GM19099 (cell line): ENCODE measurements around the gene RARA.

Experiments
- POLR2A ChIP-seq: IDR thresholded peaks from 3 replicates; pipeline ENCODE4 v1.6.1; 2011; ENCODE audit warnings: low read depth; ENCODE audit not compliant: insufficient read length; ENCODE audit errors: extremely low read depth

RARA gene

GRCh38 chr17:40309031-40309948 is at the start of gene RARA:
RARA (plus strand) TSS chr17:40309180; CDS start chr17:40331219, 22,039 bp downstream.
- TF ChIP-seq POLR2A = no peak

GRCh38 chr17:40259505-40259904 is 49.5 kb upstream of the RARA start:
- TF ChIP-seq POLR2A = no peak

- TF ChIP-seq POLR2A = no peak
Observed at GRCh38 chr17:40260528-40260927, 48.5 kb upstream of the RARA start.

DNA sequence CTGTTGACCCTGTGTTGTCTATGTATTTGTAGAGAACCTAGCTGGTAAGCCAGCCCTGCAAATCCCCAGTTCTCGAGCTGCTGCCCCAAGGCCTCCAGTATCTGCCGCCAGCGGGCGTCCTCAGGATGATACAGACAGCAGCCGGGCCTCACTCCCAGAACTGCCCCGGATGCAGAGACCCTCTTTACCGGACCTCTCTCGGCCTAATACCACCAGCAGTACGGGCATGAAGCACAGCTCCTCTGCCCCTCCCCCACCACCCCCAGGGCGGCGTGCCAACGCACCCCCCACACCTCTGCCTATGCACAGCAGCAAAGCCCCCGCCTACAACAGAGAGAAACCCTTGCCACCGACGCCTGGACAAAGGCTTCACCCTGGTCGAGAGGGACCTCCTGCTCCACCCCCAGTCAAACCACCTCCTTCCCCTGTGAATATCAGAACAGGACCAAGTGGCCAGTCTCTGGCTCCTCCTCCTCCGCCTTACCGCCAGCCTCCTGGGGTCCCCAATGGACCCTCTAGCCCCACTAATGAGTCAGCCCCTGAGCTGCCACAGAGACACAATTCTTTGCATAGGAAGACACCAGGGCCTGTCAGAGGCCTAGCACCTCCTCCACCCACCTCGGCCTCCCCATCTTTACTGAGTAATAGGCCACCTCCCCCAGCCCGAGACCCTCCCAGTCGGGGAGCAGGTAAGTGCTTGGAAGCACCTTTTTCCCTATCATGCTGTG is 44.4 kb upstream of the RARA start:
- no peak for TF ChIP-seq POLR2A

DNA sequence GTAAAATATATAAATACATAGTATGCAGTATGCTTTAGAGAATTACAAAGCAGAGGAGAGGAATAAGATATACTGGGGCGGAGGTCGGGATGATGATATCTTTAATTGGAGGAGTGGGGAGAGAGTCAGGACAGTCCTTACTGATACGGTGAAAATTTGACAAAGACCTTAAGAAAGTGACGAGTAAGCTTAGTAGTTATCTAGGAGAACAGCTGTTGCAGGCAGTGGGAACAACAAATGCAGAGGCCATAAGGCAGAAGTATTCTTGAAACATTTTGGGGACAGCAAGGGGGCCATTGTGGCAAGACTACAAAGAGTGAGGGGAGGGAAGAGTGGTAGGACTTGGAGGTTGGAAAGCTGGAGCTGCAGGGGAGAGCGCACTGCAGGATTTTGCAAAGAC is 43.6 kb upstream of the RARA start:
- no peak for TF ChIP-seq POLR2A

- no peak for TF ChIP-seq POLR2A
Observed at GRCh38 chr17:40266882-40267281, 42.1 kb upstream of the RARA start.

DNA sequence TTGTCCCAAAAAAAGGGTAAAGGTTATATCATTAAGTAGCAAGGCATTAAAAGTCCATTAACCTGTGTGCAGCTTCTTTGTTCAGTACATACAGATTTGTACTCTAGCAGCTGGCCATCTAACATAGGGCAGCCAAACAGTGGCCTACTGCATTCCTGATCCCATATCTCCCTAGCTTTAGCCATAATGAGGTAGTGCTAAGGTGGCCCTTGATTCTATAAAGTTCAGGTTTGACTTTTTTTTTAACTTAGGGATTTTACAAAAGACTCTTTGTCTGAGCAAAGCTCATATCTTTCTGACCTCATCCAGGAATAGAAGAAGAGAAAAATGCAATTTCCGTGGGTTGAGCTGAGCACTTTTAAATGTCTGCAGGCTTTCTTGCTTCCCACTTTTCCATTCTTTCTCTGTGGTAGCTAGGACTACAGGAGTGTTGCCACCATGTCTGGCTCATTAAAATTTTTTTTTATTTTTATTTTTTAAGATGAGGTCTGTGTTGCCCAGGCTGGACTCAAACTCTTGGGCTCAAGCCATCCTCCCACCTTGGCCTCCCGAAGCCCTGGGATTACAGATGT is 40.8 kb upstream of the RARA start:
- no peak for TF ChIP-seq POLR2A

DNA sequence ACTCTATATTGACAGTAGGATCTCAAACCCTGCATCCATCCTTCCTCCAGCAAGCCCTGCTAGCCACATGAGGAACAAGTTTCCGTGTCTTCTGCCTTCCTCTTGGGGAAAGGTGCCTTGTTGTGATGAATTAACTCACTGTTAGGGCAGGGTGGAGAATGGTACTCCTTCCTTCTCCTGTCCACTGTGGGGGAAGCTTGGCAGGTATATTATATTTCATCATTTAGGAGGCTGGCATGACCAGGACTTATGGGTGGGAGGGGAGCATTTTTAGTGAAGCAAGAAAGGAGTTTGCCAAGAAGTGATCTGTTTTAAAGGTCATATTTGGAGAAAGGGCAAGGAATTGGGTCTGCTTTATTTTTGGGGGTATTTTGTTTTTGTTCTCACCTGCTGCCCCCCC is 30.6 kb upstream of the RARA start:
- TF ChIP-seq POLR2A = no peak

DNA sequence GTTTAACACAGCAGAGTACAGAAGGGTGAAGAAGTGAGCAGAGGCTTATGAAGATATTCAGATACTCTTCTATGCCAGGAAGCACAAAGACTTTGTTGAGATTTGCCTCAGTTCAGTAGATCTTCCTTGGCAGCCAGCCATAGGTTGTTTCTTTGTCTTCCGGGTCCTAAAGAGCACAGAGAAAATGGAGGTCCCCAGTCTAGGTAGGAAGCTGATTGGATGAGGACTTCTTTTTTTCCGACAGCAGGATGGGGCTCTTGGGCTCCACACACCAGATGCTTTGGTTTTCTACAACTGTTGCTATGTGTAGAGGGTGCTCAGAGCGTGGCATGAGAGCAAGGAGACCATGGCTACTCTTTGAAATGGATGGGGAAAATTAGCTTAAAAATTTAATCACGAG is 29.6 kb upstream of the RARA start:
- no peak for TF ChIP-seq POLR2A

DNA sequence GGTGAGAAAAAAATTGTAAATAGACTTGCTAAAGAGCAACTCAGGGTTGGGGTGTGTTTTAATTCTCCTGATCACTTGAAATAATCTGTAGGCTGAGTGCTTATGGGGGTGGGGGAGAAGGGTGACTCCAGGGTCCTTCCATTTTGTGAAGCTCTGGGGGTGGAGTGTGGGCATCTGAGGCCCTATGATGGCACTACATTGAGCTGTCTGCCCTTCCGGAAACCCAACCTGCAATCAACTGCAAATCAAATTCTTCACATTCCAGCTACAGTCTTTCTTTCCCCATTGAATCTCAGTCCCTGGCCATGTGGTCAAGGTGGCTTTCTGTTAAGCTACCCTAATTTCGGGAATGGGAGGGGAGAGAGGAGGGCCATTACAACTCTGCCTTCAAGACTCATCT is 27.3 kb upstream of the RARA start:
- no peak for TF ChIP-seq POLR2A

DNA sequence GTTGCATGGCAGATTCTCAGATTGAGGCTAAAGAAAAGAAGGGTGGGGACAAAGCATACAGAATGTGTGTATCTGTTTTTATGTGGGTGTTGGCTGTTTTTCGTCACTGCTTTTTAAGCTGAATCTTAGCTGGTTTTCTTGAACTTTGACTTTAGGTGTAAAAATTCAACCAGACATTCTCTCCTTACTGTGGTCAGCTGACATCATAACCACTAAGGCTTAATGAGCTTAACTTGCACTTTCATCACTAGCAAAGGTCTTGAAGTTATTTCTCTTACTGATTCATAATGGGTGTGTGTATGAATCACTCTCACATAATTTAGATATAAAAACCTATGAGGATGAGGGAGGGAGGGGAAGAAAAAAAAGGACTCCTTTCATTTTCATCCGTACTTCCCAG is 25.3 kb upstream of the RARA start:
- no peak for TF ChIP-seq POLR2A

- no peak for TF ChIP-seq POLR2A
Observed at GRCh38 chr17:40284085-40284713, 24.8 kb upstream of the RARA start.

DNA sequence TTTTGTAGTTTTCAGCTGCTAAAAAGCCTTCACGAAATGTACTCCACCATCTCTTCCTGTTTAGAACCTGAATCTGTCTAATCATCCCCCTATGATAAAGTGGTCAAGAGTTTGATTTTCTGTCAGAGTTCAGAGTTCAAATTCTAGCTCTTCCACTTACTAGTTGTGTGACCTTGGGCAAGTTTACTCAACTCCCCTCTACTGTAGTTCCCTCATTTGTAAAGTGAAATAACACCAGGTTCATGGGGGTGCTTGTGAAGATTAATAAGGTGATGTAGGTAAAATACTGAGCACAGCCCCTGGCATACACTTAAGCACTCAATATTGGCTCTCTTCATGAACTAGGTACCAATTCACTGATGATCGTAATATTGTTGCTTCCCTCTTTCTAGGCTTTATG is 22.5 kb upstream of the RARA start:
- TF ChIP-seq POLR2A = no peak

GRCh38 chr17:40287159-40287493 is 21.9 kb upstream of the RARA start:
- TF ChIP-seq POLR2A = no peak
